Measurements from ENCODE around the gene FAM111B.
A peak's percentile ranks its signal among the peaks of the same experiment; 100 is the strongest.

FAM111B gene

DNA sequence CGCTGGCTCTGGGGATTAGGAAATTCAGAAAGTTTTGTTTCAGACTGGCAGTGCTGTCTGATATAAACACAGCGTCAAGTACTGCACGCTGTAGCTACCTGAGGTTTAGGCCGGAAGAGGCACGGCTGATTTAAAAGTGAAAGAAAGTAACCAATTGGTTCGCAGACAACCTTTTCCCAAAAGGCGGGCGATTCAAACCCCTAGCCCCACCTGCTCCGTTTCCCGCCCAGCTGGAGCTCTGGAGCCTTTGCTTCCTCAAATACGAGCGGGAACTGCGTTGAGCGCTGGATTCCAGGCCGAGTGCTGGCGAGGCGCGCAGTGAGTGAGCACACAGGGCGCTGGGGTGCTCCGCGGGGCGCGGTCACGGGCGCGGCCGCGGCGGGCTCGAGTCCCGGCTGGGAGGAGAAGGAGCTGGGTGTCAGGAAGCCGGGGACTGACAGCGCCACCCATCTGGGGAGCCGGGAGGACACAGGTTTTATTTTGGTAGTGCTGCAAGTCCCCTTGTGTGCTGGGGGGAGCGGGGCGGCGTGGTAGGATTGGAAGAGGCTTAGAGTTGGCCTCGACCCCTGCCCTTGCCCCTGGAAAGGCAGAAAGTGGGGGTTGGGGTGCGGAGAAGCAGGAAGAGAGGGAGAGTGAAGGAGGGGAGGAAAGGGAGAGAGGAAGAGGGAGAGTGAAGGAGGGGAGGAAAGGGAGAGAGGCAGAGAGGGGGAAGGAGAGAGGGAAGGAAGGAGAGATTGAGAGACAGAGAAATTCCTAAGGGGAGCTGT lies 37.7 kb downstream of the FAM111B start:
- H3K27ac ChIP-seq (replicated peaks): peak overlapping the region; percentile 78
- H3K27me3 ChIP-seq (ENCODE audit: insufficient read depth, poor library complexity, severe bottlenecking): no peaks in the 10 kb centered on the region
- peak; percentile 43 to 93 for DNase-seq (ENCODE audit: low read depth in 1 of 2, low spot score in 1 of 2)
- peak overlapping the region; percentile 69 for H3K4me3 ChIP-seq (replicated peaks; ENCODE audit: insufficient read depth, low read length)
- TF ChIP-seq REST (IDR thresholded peaks at IDR 0.05; ENCODE audit: insufficient replicate concordance, low read depth): no peak
- peak; percentile 64; the same call in 1 of the 2 replicates for TF ChIP-seq POLR2AphosphoS5 (IDR thresholded peaks at IDR 0.05; ENCODE audit: low read depth)

DNA sequence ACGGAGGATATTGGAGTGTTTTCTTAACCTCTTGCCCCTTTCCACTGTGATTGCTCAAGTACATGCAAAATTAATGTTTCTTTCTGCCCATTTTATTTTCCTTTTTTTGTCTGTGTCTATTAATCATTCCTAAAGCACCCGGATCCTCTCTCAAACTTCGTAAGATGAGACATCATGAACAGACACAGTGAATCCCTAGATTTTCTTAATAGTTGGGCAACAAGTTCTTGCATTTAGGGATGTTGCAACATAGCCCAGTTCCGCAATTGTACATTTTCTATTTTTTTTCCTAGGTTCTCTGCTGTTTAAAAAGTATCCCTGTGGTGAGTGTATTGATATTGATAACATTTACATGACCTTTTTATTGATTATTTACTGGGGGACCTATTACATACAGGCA lies 38.5 kb downstream of the FAM111B start:
- Histone ChIP-seq H3K4me3 (replicated peaks; ENCODE audit: insufficient read depth, low read length) (peak overlapping the region; percentile 69), H3K27me3 (ENCODE audit: insufficient read depth, poor library complexity, severe bottlenecking) (no peaks in the 10 kb centered on the region), H3K27ac (replicated peaks) (peak overlapping the region; percentile 78)
- peak; percentile 30; the same call in 1 of the 2 replicates for TF ChIP-seq POLR2AphosphoS5 (IDR thresholded peaks at IDR 0.05; ENCODE audit: low read depth)
- peak; percentile 98 for TF ChIP-seq SPI1 (IDR thresholded peaks at IDR 0.05; ENCODE audit: borderline replicate concordance, low read depth)
- peak; percentile 58 for TF ChIP-seq REST (IDR thresholded peaks at IDR 0.05; ENCODE audit: insufficient replicate concordance, low read depth)
- TF ChIP-seq GABPA (IDR thresholded peaks at IDR 0.05; ENCODE audit: low read depth): no peak
- TF ChIP-seq, protein P1, sequence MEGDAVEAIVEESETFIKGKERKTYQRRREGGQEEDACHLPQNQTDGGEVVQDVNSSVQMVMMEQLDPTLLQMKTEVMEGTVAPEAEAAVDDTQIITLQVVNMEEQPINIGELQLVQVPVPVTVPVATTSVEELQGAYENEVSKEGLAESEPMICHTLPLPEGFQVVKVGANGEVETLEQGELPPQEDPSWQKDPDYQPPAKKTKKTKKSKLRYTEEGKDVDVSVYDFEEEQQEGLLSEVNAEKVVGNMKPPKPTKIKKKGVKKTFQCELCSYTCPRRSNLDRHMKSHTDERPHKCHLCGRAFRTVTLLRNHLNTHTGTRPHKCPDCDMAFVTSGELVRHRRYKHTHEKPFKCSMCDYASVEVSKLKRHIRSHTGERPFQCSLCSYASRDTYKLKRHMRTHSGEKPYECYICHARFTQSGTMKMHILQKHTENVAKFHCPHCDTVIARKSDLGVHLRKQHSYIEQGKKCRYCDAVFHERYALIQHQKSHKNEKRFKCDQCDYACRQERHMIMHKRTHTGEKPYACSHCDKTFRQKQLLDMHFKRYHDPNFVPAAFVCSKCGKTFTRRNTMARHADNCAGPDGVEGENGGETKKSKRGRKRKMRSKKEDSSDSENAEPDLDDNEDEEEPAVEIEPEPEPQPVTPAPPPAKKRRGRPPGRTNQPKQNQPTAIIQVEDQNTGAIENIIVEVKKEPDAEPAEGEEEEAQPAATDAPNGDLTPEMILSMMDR (IDR thresholded peaks at IDR 0.05; ENCODE audit: insufficient read depth, low read length): no peak
- DNase-seq (ENCODE audit: low read depth in 1 of 2, low spot score in 1 of 2): peak; percentile 68 to 83

DNA sequence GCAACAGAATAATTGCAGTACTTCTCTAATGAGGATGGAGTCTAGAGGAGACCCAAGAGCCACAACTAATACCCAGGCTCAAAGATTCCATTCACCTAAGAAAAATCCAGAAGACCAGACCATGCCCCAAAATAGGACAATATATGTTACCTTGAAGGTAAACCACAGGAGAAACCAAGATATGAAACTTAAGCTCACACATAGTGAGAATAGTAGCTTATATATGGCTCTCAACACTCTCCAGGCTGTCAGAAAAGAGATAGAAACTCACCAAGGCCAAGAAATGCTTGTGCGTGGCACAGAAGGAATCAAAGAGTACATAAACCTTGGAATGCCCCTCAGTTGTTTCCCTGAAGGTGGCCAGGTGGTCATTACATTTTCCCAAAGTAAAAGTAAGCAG lies 44.7 kb downstream of the FAM111B start:
- no peak for TF ChIP-seq POLR2AphosphoS5 (IDR thresholded peaks at IDR 0.05; ENCODE audit: low read depth)
- no peak for TF ChIP-seq REST (IDR thresholded peaks at IDR 0.05; ENCODE audit: insufficient replicate concordance, low read depth)
- TF ChIP-seq, protein P1 (IDR thresholded peaks at IDR 0.05; ENCODE audit: insufficient read depth, low read length): no peak
- TF ChIP-seq GABPA (IDR thresholded peaks at IDR 0.05; ENCODE audit: low read depth): no peak
- TF ChIP-seq SPI1 (IDR thresholded peaks at IDR 0.05; ENCODE audit: borderline replicate concordance, low read depth): no peak
- Histone ChIP-seq H3K4me3 (replicated peaks; ENCODE audit: insufficient read depth, low read length) (no peak overlapping the region), H3K27me3 (ENCODE audit: insufficient read depth, poor library complexity, severe bottlenecking) (no peaks in the 10 kb centered on the region), H3K27ac (replicated peaks) (no peak overlapping the region)
- DNase-seq (ENCODE audit: low read depth in 1 of 2, low spot score in 1 of 2): no peak
